Psoas muscle (tissue), 8 donors: Measurements from ENCODE around the gene GRB7. TPM values are rescaled to one million over a fixed set of nuclear protein-coding genes. Genes with fewer than 3 reads are reported as not detected.

Source experiments
- ATAC-seq, 4 donors: fragments of 200-7000 bp; cut with Tn5 transposase; one replicate each; pipeline ENCODE4 v1.9.1; 2020; ENCODE audit warnings: moderate library complexity in 3 of 4, mild to moderate bottlenecking in 2 of 4
- DNase-seq, 2 donors: peaks; one replicate each; pipeline ENCODE4 v3.0.0-alpha.2; 2020
- H3K27ac ChIP-seq: fragments of 200-600 bp; one replicate; pipeline ENCODE4 v1.8.0; 2022
- H3K27me3 ChIP-seq, 3 donors: fragments of 200-600 bp in 1 of 3; one replicate each; pipeline versions ENCODE4 v1.6.1 to v1.8.0; 2013 to 2022; ENCODE audit warnings: low read length in 2 of 3, mild to moderate bottlenecking in 2 of 3, moderate library complexity in 1 of 3; ENCODE audit not compliant: insufficient read depth in 3 of 3
- H3K36me3 ChIP-seq, 2 donors: fragments of 200-600 bp in 1 of 2; one replicate each; pipeline versions ENCODE4 v1.6.1 to v1.8.0; 2013 to 2022; ENCODE audit warnings: low read depth in 1 of 2, mild to moderate bottlenecking in 1 of 2, moderate library complexity in 1 of 2; ENCODE audit not compliant: insufficient read depth in 1 of 2
- H3K4me1 ChIP-seq: fragments of 200-600 bp; one replicate; pipeline ENCODE4 v1.8.0; 2022
- H3K4me3 ChIP-seq: fragments of 200-600 bp; one replicate; pipeline ENCODE4 v1.8.0; 2022; ENCODE audit warnings: mild to moderate bottlenecking
- H3K9me3 ChIP-seq: fragments of 200-600 bp; one replicate; pipeline ENCODE4 v1.8.0; 2022
- CTCF ChIP-seq: fragments of 200-600 bp; IDR thresholded peaks from one replicate; pipeline ENCODE4 v1.8.0; 2022; ENCODE audit warnings: antibody characterized with exemption
- WGBS, 3 donors: extraction: QIAGEN DNeasy Blood & Tissue Kit; methylation state at CpG; one replicate each; pipeline versions ENCODE4 v1.1.6 to v1.1.7; 2013; 5-methylcytosine and 5-hydroxymethylcytosine counted together
- intact Hi-C, 2 donors: fragments of 100-400 bp; cut with DNase I; formaldehyde crosslinking; loops; one replicate each; pipeline versions ENCODE4 v1.11.0 to v1.14.2; 2022
- polyA plus RNA-seq, 3 donors: library from polyadenylated mRNA; stranded (reverse); fragments of 200-250 nt; gene quantifications; one replicate each; pipeline ENCODE4 v1.2.3, GENCODE V29; 2013
- total RNA-seq, 4 donors: library from RNA; stranded (reverse); fragmentation: NEBNext Ultra II Directional in 2 of 4; extraction: Animal tissue kit (Norgen Biotek cat#: 25700) in 2 of 4; gene quantifications; one replicate each; pipeline versions ENCODE4 v1.2.1 to v1.2.4, GENCODE V29; 2021 to 2023
- donor health status: healthy with polysubstance abuse.
- donor health status: DM: no; HTN: no; CAD: no; lungs with moderate emphysema.
- donor health status: Bipolar disorder and iron deficiency.
- donor health status: healthy.
- donor health status: DM: yes; HTN: yes; CAD: no.
- donor health status: DM: no; HTN: no; CAD: no.
- donor health status: DM: no; HTN: no; CAD: no.
- donor health status: DM: yes; HTN: yes; CAD: no.

Gene GRB7
- total and polyA plus RNA-seq, 7 donors: 0.06 to 0.69 TPM; not detected in 5

GRCh38 chr17:39737206-39737759 is 455 bp upstream of the GRB7 start:
- DNase-seq (no peak), ATAC-seq (no peak)
- no peaks in the 10 kb centered on the region for H3K36me3 ChIP-seq
- 51 to 73% (median 53%) methylated on average over 10 to 13 of the region's 13 CpGs for WGBS, 3 donors
- intact Hi-C loops: no loop called here
- TF ChIP-seq CTCF: no peak
- peaks cover 12% of the 10 kb centered on the region for H3K4me1 ChIP-seq
- H3K27ac ChIP-seq: no peak overlapping the region
- H3K9me3 ChIP-seq: no peaks in the 10 kb centered on the region
- peaks cover 4 to 54% (median 23%) of the 10 kb centered on the region in 3 donors for H3K27me3 ChIP-seq
- peak overlapping the region; percentile 38 for H3K4me3 ChIP-seq

- peak in 1 of 4 donors; percentile 19 for ATAC-seq
- H3K27me3 ChIP-seq: peaks cover 6 to 57% (median 23%) of the 10 kb centered on the region in 3 donors
- H3K4me3 ChIP-seq: no peak overlapping the region
- peaks cover 12% of the 10 kb centered on the region for H3K4me1 ChIP-seq
- H3K27ac ChIP-seq: no peak overlapping the region
- 2 to 5% (median 3%) methylated on average over 13 of the region's 13 CpGs for WGBS, 3 donors
- no peak for TF ChIP-seq CTCF
- no peaks in the 10 kb centered on the region for H3K9me3 ChIP-seq
- peak in 1 of 2 donors; percentile 38 for DNase-seq
- intact Hi-C loops: no loop called here
- no peaks in the 10 kb centered on the region for H3K36me3 ChIP-seq
These were observed 797 bp downstream of the GRB7 start for GRCh38 chr17:39738568-39738901.

GRCh38 chr17:39738983-39739884 is 1.5 kb downstream of the GRB7 start:
- peak in 1 of 2 donors; percentile 48 for DNase-seq

GRCh38 chr17:39739885-39740356 is 2.2 kb downstream of the GRB7 start:
- no peak for TF ChIP-seq CTCF
- Histone ChIP-seq H3K9me3 (no peaks in the 10 kb centered on the region), H3K4me1 (peaks cover 12% of the 10 kb centered on the region), H3K27ac (no peak overlapping the region), H3K27me3 (peaks cover 6 to 57% (median 30%) of the 10 kb centered on the region in 3 donors), H3K36me3 (no peaks in the 10 kb centered on the region), H3K4me3 (no peak overlapping the region)
- DNase-seq (peak in 1 of 2 donors; percentile 15), ATAC-seq (no peak)
- intact Hi-C loops: no loop called here
- 38 to 40% (median 39%) methylated on average over 9 of the region's 9 CpGs for WGBS, 3 donors

More at GRCh38 chr17:39738983-39739884, 1.5 kb downstream of the GRB7 start:
- Histone ChIP-seq H3K4me1 (peaks cover 12% of the 10 kb centered on the region), H3K4me3 (peak overlapping the region; percentile 22), H3K9me3 (no peaks in the 10 kb centered on the region), H3K27me3 (peaks cover 6 to 57% (median 26%) of the 10 kb centered on the region in 3 donors), H3K27ac (no peak overlapping the region), H3K36me3 (no peaks in the 10 kb centered on the region)
- TF ChIP-seq CTCF: no peak
- ATAC-seq: peak in 2 of 4 donors; percentile 21 to 37
- WGBS, 3 donors: 7 to 14% (median 10%) methylated on average over 31 to 32 of the region's 32 CpGs
- intact Hi-C loops: no loop called here
